Heart right ventricle (tissue), 16 donors: Measurements from ENCODE around the gene C22orf31. TPM values are rescaled to one million over a fixed set of nuclear protein-coding genes. Genes with fewer than 3 reads are reported as not detected.
"Not testable (repeated sequence)": the region's sequence is repeated elsewhere in the genome, so short reads cannot be mapped to it uniquely, and the experiment has no call there.

Experiments used
- ATAC-seq, 8 donors: fragments of 200-7000 bp; cut with Tn5 transposase; one replicate each; pipeline ENCODE4 v1.9.1; 2020; ENCODE audit warnings: mild to moderate bottlenecking in 8 of 8, moderate library complexity in 8 of 8, moderate number of reproducible peaks in 1 of 8
- DNase-seq, 2 donors: peaks; one replicate each; pipeline ENCODE4 v3.0.0-alpha.2; 2020
- H3K27ac ChIP-seq, 10 donors: fragments of 200-600 bp; sonication (generic) in 2 of 10; one replicate each; pipeline versions ENCODE4 v1.5.0 to v1.8.0; 2020 to 2022; ENCODE audit warnings: mild to moderate bottlenecking in 3 of 10
- H3K27me3 ChIP-seq, 7 donors: fragments of 200-600 bp; one replicate each; pipeline ENCODE4 v1.8.0; 2021 to 2022; ENCODE audit warnings: mild to moderate bottlenecking in 2 of 7
- H3K36me3 ChIP-seq, 9 donors: fragments of 200-600 bp; sonication (generic) in 1 of 9; one replicate each; pipeline versions ENCODE4 v1.5.0 to v1.8.0; 2020 to 2022; ENCODE audit warnings: mild to moderate bottlenecking in 2 of 9
- H3K4me1 ChIP-seq, 9 donors: fragments of 200-600 bp; sonication (generic) in 1 of 9; one replicate each; pipeline versions ENCODE4 v1.5.0 to v1.8.0; 2020 to 2022; ENCODE audit warnings: mild to moderate bottlenecking in 4 of 9
- H3K4me3 ChIP-seq, 10 donors: fragments of 200-600 bp; sonication (generic) in 2 of 10; one replicate each; pipeline versions ENCODE4 v1.5.0 to v1.8.0; 2020 to 2022; ENCODE audit warnings: mild to moderate bottlenecking in 7 of 10, moderate library complexity in 2 of 10
- H3K9me3 ChIP-seq, 11 donors: fragments of 200-600 bp in 10 of 11; sonication (generic) in 2 of 11; one replicate each; pipeline versions ENCODE4 v1.5.0 to v1.8.0; 2013 to 2022; ENCODE audit warnings: mild to moderate bottlenecking in 2 of 11, control low read depth in 1 of 11, moderate library complexity in 1 of 11
- CTCF ChIP-seq, 9 donors: fragments of 200-600 bp; sonication (generic) in 2 of 9; IDR thresholded peaks; one replicate each; pipeline versions ENCODE4 v1.5.0 to v1.8.0; 2021 to 2022; ENCODE audit warnings: antibody characterized with exemption in 9 of 9, mild to moderate bottlenecking in 5 of 9, moderate library complexity in 1 of 9
- WGBS, 2 donors: extraction: QIAGEN DNeasy Blood & Tissue Kit; methylation state at CpG; one replicate each; pipeline ENCODE4 v1.1.7; 2013; ENCODE audit warnings: inconsistent platforms in 1 of 2; 5-methylcytosine and 5-hydroxymethylcytosine counted together
- intact Hi-C, 10 donors: fragments of 100-400 bp; cut with DNase I; formaldehyde crosslinking; loops; one replicate each; pipeline versions ENCODE4 v1.11.1 to v1.14.2; 2022
- polyA plus RNA-seq, 2 donors: library from polyadenylated mRNA; stranded (reverse); fragments of 200-250 nt; gene quantifications; one replicate each; pipeline ENCODE4 v1.2.3, GENCODE V29; 2013
- total RNA-seq, 10 donors: library from RNA; stranded (reverse); fragmentation: NEBNext Ultra II Directional in 3 of 10; extraction: Animal tissue kit (Norgen Biotek cat#: 25700) in 3 of 10; gene quantifications; one replicate each; pipeline versions ENCODE4 v1.2.1 to v1.2.4, GENCODE V29; 2021 to 2023
- donor health status: Arrhythmogenic right ventricular cardiomyopathy.
- donor health status: ischemic (EF 13 %, LVEDD 7.1; RV severe dilation, severe dysfunction).
- donor health status: healthy with polysubstance abuse.
- donor health status: DM: no; HTN: yes; CAD: no.
- donor health status: DM: no; HTN: no; CAD: no.
- donor health status: ischemic (EF 25% LVEDD 6.9; RV normal size, moderate dysfunction).
- donor health status: ischemic (EF 25% LVEDD 5.7; RV mildly dilated, moderate dysfunction).
- donor health status: healthy.
- donor health status: DM: yes; HTN: yes; CAD: no.
- donor health status: Ischemic cardiomyopathy.
- donor health status: ischemic (EF 35%, LVEDD 5.7; RV mildly dilated, moderate dysfunction).
- donor health status: nonischemic (EF 11% LVEDD 7.7; RV severe dilation, severe dysfunction).
- donor health status: DM: yes; HTN: yes; CAD: no.
- donor health status: PGD.
- donor health status: ischemic (EF 29% LVEDD 5.4; RV normal size, mild dysfunction).
- donor health status: nonischemic (EF 23%, LVEDD 6.1; RV moderate dilation, normal function).

The C22orf31 gene
- total and polyA plus RNA-seq, 12 donors, result 0.24 TPM; not detected in 11

- WGBS, 2 donors, result 53 to 60% methylated on average over 2 of the region's 2 CpGs
- Histone ChIP-seq H3K27me3 (no peaks in the 10 kb centered on the region), H3K4me1 (peaks cover 0 to 14% (median 4%) of the 10 kb centered on the region in 9 donors), H3K27ac (peak overlapping the region in 1 of 10 donors; percentile 18), H3K36me3 (peaks cover 0 to 32% (median 0%) of the 10 kb centered on the region in 9 donors), H3K9me3 (no peaks in the 10 kb centered on the region), H3K4me3 (no peak overlapping the region)
- no peak for TF ChIP-seq CTCF (IDR thresholded peaks at IDR 0.05)
- ATAC-seq (no peak), DNase-seq (no peak)
- intact Hi-C loops, result loop anchor here in 8 of 10 donors (2.0 to 10.0 kb wide), 8 partner anchors 113 to 439 kb away; no protein-coding TSS in a partner anchor
These were observed 20.2 kb downstream of the C22orf31 start for GRCh38 chr22:29041408-29041807.

- Histone ChIP-seq H3K27ac (peak overlapping the region in 1 of 10 donors; percentile 18), H3K36me3 (peaks cover 0 to 24% (median 0%) of the 10 kb centered on the region in 9 donors), H3K4me3 (no peak overlapping the region), H3K27me3 (no peaks in the 10 kb centered on the region), H3K4me1 (peaks cover 0 to 14% (median 4%) of the 10 kb centered on the region in 9 donors), H3K9me3 (no peaks in the 10 kb centered on the region)
- intact Hi-C loops, result loop anchor here (1.0 to 10.0 kb wide), 11 partner anchors 114 to 438 kb away; no protein-coding TSS in a partner anchor
- DNase-seq, result peak; percentile 29 to 73
- WGBS, 2 donors, result 34 to 36% methylated on average over 9 of the region's 9 CpGs
- TF ChIP-seq CTCF (IDR thresholded peaks at IDR 0.05), result peak; percentile 90 to 99 (median 97)
- ATAC-seq, result peak; percentile 67 to 84 (median 76)
These were observed 21.0 kb downstream of the C22orf31 start for GRCh38 chr22:29040385-29041275.

GRCh38 chr22:29039684-29040083 is 21.9 kb downstream of the C22orf31 start:
- H3K4me1 ChIP-seq, result peaks cover 0 to 14% (median 4%) of the 10 kb centered on the region in 9 donors
- H3K27me3 ChIP-seq, H3K27ac ChIP-seq, H3K9me3 ChIP-seq, H3K4me3 ChIP-seq, DNase-seq: not testable (repeated sequence)
- 91 to 92% methylated on average over 4 of the region's 4 CpGs for WGBS, 2 donors
- H3K36me3 ChIP-seq, result peaks cover 0 to 15% (median 0%) of the 10 kb centered on the region in 9 donors
- peak in 1 of 8 donors; percentile 9 for ATAC-seq
- intact Hi-C loops, result loop anchor here (1.0 to 10.0 kb wide), 13 partner anchors 115 to 1015 kb away; no protein-coding TSS in a partner anchor

GRCh38 chr22:29039148-29039547 is 22.5 kb downstream of the C22orf31 start:
- H3K9me3 ChIP-seq, result no peaks in the 10 kb centered on the region
- intact Hi-C loops, result loop anchor here in 3 of 10 donors (5.0 to 10.0 kb wide), 4 partner anchors 206 to 1014 kb away; no protein-coding TSS in a partner anchor
- no peak overlapping the region for H3K27ac ChIP-seq

More at GRCh38 chr22:29039148-29039547, 22.5 kb downstream of the C22orf31 start:
- no peak overlapping the region for H3K4me3 ChIP-seq
- DNase-seq (no peak), ATAC-seq (no peak)
- H3K4me1 ChIP-seq, result peaks cover 0 to 14% (median 4%) of the 10 kb centered on the region in 9 donors
- no peaks in the 10 kb centered on the region for H3K27me3 ChIP-seq
- WGBS, 2 donors, result 85 to 92% methylated on average over 9 of the region's 9 CpGs
- H3K36me3 ChIP-seq, result peaks cover 0 to 10% (median 0%) of the 10 kb centered on the region in 9 donors
- no peak for TF ChIP-seq CTCF (IDR thresholded peaks at IDR 0.05)
